Mesothelial cell of epicardium (in vitro differentiated cells): Measurements from ENCODE around the gene KIAA0753. TPM values are rescaled to one million over a fixed set of nuclear protein-coding genes. Genes with fewer than 3 reads are reported as not detected.
A peak's percentile ranks its signal among the peaks of the same experiment; 100 is the strongest.

Experiments used
- DNase-seq, 2 experiments: peaks; one replicate each; pipeline ENCODE4 v3.0.0; 2021; ENCODE audit warnings: low spot score in 2 of 2; ENCODE audit not compliant: unreplicated experiment in 2 of 2
- H3K27ac Mint-ChIP-seq: 2 replicates; pipeline ENCODE4 v1.8.0; 2021; ENCODE audit warnings: mixed read lengths
- H3K27me3 Mint-ChIP-seq: 2 replicates; pipeline ENCODE4 v1.8.0; 2021; ENCODE audit warnings: low read depth, mixed read lengths
- H3K36me3 Mint-ChIP-seq: 2 replicates; pipeline ENCODE4 v1.8.0; 2021; ENCODE audit warnings: mixed read lengths
- H3K4me1 Mint-ChIP-seq: 2 replicates; pipeline ENCODE4 v1.8.0; 2021; ENCODE audit warnings: mixed read lengths
- H3K4me3 Mint-ChIP-seq: 2 replicates; pipeline ENCODE4 v1.8.0; 2021; ENCODE audit warnings: mild to moderate bottlenecking, moderate library complexity, mixed read lengths
- H3K9me3 Mint-ChIP-seq: 2 replicates; pipeline ENCODE4 v1.8.0; 2021; ENCODE audit warnings: mixed read lengths
- total RNA-seq: library from RNA; stranded (reverse); gene quantifications from 3 replicates; pipeline ENCODE4 v1.2.1, GENCODE V29; 2021
- TF ChIP-seq, protein P1 (sequence below): fragments of 200-600 bp; sonication (generic); IDR thresholded peaks from one replicate; pipeline ENCODE4 v1.5.0; 2021; ENCODE audit warnings: antibody characterized with exemption; ENCODE audit not compliant: unreplicated experiment

KIAA0753 gene
- total RNA-seq, 1 donor from 2014 or later, result 41.1 TPM

DNA sequence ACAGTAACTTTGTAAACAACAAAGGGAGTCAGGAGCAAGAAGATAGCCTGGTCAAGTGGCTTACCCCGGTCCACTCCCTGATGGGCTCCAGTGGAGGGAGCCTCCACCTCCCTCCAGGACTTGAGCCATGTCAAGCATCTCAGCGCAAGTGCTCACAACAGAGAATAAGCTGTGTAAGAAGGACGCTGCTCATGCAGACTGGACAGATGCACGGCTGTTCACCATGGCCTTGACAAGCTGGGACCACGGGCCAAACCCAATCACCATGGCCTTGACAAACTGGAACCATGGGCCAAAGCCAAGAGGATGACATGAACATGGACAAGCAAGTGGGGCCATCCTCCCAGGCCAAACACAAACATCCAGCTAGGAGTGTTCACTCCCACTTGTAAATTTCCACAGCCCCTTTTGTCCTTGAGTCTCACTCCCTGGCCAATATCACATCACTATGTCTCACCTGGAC is 80.7 kb downstream of the KIAA0753 start:
- Mint-ChIP-seq H3K27me3 (peaks cover 54% of the 10 kb centered on the region), H3K4me1 (peaks cover 14% of the 10 kb centered on the region), H3K4me3 (no peak overlapping the region), H3K9me3 (no peaks in the 10 kb centered on the region), H3K36me3 (peaks cover 1% of the 10 kb centered on the region), H3K27ac (no peak overlapping the region)
- TF ChIP-seq, protein P1, sequence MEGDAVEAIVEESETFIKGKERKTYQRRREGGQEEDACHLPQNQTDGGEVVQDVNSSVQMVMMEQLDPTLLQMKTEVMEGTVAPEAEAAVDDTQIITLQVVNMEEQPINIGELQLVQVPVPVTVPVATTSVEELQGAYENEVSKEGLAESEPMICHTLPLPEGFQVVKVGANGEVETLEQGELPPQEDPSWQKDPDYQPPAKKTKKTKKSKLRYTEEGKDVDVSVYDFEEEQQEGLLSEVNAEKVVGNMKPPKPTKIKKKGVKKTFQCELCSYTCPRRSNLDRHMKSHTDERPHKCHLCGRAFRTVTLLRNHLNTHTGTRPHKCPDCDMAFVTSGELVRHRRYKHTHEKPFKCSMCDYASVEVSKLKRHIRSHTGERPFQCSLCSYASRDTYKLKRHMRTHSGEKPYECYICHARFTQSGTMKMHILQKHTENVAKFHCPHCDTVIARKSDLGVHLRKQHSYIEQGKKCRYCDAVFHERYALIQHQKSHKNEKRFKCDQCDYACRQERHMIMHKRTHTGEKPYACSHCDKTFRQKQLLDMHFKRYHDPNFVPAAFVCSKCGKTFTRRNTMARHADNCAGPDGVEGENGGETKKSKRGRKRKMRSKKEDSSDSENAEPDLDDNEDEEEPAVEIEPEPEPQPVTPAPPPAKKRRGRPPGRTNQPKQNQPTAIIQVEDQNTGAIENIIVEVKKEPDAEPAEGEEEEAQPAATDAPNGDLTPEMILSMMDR, result no peak
- DNase-seq, result no peak

- no peak overlapping the region for H3K27ac Mint-ChIP-seq
- H3K36me3 Mint-ChIP-seq, result peaks cover 1% of the 10 kb centered on the region
- DNase-seq, result no peak
- H3K9me3 Mint-ChIP-seq, result no peaks in the 10 kb centered on the region
- H3K4me3 Mint-ChIP-seq, result no peak overlapping the region
- peaks cover 60% of the 10 kb centered on the region for H3K27me3 Mint-ChIP-seq
- TF ChIP-seq, protein P1, result no peak
- peaks cover 16% of the 10 kb centered on the region for H3K4me1 Mint-ChIP-seq
Observed at GRCh38 chr17:6558932-6559752, 81.4 kb downstream of the KIAA0753 start.

DNA sequence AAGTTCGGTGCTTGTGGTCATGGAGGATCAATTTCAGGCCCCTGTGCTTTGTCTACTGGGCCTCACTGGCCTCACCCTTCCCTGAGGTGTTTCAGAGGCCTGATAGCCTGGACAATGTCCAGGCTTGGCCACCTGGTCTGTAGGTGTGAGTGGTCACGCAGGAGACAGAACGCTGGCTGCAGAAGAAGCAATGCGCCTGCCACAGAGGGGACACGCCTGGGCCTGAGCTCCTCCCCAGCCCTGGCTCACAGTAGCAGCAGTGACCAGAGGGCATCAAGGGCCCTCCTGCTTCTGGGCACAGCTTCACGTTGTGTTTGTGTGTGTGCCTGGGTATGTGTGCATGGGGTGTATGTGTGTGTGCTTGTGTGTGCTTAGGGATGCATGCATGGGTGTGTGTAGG is 82.2 kb downstream of the KIAA0753 start:
- TF ChIP-seq, protein P1, result no peak
- H3K4me1 Mint-ChIP-seq, result peaks cover 17% of the 10 kb centered on the region
- H3K4me3 Mint-ChIP-seq, result no peak overlapping the region
- H3K9me3 Mint-ChIP-seq, result no peaks in the 10 kb centered on the region
- no peaks in the 10 kb centered on the region for H3K36me3 Mint-ChIP-seq
- no peak overlapping the region for H3K27ac Mint-ChIP-seq
- no peak for DNase-seq
- H3K27me3 Mint-ChIP-seq, result peaks cover 69% of the 10 kb centered on the region

DNA sequence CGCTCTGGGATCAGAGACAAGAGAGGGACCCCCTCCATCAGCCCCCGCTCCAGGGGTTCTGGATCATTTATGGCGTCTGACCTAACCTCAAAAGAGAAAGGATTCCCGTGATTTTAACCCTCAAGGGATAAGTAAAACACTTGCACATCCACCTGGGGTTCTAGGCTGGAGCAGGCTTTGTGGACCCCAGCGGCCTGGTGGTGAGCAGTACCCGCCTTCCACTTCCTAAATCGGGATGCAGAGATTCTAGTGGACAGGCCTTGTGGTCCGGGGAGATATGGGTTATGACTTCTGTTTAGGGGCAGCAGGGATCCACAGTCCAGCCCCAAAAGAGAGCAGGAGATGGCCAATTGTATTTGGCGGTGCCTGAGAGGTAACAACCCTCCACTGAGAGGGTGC is 83.5 kb downstream of the KIAA0753 start:
- H3K4me1 Mint-ChIP-seq, result peaks cover 25% of the 10 kb centered on the region
- no peak overlapping the region for H3K27ac Mint-ChIP-seq
- no peaks in the 10 kb centered on the region for H3K36me3 Mint-ChIP-seq
- DNase-seq, result no peak
- H3K9me3 Mint-ChIP-seq, result no peaks in the 10 kb centered on the region
- peaks cover 72% of the 10 kb centered on the region for H3K27me3 Mint-ChIP-seq
- peak overlapping the region; percentile 63 for H3K4me3 Mint-ChIP-seq
- TF ChIP-seq, protein P1, result no peak

DNA sequence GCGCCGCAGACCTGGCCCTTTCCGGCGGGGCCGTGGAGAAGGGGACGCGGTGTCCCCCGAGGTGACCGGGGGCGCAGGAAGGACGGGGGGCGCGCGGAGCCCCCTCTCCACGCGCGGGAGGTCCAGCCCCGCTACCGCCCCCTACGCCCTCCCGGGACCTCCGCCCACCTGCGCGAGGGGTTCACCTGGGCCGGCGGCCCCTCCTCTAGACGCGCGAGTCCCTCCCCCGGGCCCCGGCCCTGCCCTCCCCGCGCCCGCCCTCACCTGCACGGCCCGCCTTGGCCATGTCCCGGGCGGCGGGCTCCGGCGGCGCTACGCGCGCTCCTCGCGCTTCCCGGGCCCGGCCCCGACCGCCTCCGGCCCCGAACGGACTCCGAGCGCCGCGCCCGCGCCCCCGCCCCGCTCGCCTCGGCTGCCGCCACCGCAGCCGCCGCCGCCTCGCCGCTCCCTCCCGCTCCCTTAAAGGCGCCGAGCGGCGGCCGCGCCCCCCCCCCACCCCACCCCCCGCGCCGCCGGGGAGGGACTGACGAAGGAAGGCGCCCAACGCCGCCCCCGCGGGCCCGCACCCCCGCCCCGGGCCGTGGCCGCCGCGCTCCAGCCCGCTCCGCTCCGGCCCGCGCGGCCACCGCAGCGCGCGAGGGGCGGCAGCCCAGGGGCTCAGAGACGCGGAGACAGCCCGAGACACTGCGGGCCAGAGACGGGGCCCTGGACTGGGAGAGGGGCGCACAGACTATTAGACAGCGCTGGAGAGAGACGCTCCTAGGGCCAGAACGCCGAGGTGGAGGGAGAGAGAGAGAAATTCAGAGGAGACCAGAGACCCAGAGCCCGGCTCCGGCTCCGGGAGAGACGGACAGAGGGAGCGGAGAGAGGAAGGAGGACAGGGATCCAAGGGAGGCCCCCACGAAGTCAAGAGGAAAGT is 84.1 kb downstream of the KIAA0753 start, which contains the start of gene PITPNM3:
Gene PITPNM3 (minus strand): TSS at position 435 of the 919 bp plus-strand sequence. CDS start 149 bp downstream, at position 286.
- Mint-ChIP-seq H3K27me3 (peaks cover 70% of the 10 kb centered on the region), H3K4me1 (peaks cover 30% of the 10 kb centered on the region), H3K36me3 (no peaks in the 10 kb centered on the region), H3K4me3 (peak within 1 kb of the TSS; percentile 69), H3K9me3 (no peaks in the 10 kb centered on the region), H3K27ac (no peak within 1 kb of the TSS)
- TF ChIP-seq, protein P1, result no peak
- no peak for DNase-seq
